Activated T-cell treated with anti-CD3 and anti-CD28 coated beads for 48 hours (primary cell): ENCODE results near the gene BTD.

Experiments
- DNase-seq: peaks from one replicate; pipeline ENCODE4 v3.0.0-alpha.2; 2020; ENCODE audit warnings: low read depth

BTD gene

DNA sequence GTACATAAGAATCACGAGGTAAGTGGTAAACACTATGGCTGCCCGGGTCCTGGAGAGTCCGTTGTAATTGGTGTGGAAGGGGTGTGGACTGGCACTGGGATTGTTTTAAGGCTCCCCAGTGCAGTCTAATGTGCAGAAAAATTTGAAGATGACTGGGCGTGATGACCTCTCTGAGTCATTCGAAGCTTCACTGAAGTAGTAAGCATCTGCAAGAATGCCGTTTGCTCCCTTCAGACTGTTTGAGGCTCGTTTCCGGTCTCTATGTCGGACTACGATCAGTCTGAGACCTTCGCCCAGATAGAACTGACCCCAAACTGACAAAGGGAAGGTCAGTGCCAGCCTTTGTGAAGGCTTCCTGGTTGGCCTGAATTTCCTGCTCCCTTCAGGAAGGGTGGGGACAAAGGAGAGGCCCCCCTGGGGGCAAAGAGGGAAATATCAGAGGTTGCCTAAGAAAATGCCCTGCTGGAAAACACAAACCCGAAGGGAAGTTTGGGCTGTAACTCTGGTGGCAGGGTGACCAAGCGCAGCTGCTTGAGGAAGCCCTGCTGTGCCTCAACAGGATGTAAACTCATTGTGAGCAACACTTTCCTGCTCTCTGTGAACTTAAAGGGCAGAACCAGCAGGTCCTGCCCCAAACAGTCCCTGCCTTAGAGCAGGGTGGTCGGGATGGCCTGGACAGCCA is 34.6 kb downstream of the BTD start:
- DNase-seq, result peak; percentile 37

GRCh38 chr3:15637131-15637951 is 35.8 kb downstream of the BTD start:
- no peak for DNase-seq

GRCh38 chr3:15638193-15638890 is 36.8 kb downstream of the BTD start:
- DNase-seq, result no peak

DNA sequence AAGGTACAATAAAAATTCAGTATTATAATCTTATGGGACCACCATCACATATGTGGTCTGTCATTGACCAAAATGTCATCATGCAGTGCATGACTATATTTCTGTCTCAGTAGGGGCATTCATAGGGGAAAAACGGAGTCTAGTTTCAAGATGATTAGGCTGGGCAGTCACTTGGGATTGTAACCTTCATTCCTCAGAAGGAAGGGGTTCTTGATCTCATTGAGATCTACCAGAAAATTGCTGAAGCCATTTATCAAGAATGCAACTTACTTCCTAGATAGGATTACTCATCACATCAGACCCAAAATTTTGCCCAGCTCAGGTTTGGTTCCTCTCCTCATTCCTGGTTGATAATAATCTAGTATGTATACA is 37.3 kb downstream of the BTD start:
- DNase-seq, result no peak

- DNase-seq, result no peak
These were observed 43.7 kb downstream of the BTD start for GRCh38 chr3:15645246-15645645.

DNA sequence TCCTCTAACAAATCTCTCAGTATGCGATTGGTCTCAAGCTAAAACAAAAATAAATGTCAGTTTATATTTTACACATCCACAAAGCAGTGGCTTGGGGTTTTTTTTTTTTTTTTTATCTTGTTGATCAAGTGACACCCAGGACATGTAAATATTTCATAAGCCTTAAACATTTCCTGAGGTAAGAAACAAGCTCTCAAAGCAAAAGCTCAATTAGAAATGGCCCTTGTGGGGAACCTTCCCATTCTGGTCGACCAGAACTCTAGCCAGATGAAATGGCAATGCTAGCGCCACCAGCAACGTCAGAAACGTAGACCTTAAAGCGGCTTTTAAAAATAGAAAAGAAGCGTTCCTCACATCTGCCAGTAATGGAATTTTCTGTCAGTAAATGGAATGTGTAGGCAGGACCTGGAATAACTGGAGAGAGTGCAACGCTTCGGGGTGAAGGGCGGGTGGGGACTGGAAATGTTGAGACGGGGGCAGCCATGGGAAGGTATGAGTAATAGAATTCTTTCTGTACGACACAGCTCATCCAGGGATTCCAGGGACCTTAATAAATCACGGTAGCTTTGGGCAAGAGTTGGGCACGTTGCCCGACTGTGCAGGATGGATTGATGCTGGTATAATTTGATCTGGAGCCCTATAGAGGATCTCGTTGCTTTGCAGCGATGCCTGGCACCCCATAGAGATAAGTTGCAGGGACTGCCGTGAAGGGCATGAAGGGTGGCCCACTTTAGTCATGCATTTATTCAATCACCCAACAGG is 44.4 kb downstream of the BTD start:
- no peak for DNase-seq

DNA sequence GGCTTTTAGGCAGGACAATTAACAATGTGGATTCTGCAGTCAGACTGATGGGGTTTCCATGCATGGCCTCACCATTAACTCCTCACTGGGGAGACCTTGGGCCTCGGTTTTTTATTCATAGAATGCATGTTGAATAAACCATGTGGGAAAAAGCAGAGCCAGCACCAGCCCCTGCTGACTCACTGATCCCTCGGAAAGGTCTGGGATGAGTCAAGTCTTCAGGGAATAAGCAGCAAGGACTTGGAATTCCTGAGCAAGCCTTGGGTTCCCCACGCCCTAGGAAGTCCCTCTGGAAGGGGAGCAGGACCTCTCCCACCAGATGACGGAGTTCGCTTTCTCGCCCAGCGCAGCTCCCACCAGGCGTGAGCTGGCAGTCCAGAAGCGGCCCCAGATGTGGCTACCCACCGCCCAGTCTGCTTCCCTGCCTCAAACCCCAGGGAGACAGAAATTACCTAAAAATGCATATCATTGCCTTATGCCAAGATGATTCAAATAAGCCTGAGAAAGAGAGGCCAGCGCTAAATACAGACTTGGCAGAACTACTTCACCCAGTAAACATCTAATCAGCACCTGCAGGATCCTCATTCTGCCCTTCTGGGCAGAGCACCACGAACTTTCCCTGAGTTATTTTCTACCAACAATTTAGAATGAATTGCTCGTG is 45.4 kb downstream of the BTD start:
- DNase-seq, result no peak

DNA sequence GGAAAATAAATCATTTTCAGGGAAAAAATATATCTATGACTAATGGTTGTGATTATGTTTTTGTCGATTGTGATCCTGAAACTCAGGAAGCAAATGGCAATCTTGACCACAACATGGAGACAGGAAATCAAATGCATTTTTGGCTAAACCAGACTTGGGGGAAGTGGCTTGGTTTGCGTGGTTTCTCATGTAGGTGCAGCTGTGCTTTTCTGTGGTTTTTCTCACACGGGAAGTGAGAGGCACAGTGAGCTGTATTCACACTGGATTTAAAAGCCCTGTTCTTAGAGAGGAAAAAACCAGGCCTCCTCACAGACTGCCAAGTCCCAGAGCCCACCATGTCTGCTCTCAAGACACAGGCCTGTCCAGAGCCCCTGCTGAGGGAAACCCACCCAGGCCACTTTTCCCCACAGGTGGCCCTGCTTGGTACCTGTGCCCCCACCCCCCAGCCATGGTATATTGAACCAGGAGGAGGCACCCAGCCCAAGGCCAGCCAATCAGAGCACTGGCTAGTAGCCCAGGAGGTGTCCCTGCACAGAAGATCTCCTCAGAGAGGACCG is 46.1 kb downstream of the BTD start:
- DNase-seq, result peak; percentile 40

- no peak for DNase-seq
These were observed 47.8 kb downstream of the BTD start for GRCh38 chr3:15649341-15649740.

- DNase-seq, result no peak
These were observed 48.3 kb downstream of the BTD start for GRCh38 chr3:15649858-15650257.

DNA sequence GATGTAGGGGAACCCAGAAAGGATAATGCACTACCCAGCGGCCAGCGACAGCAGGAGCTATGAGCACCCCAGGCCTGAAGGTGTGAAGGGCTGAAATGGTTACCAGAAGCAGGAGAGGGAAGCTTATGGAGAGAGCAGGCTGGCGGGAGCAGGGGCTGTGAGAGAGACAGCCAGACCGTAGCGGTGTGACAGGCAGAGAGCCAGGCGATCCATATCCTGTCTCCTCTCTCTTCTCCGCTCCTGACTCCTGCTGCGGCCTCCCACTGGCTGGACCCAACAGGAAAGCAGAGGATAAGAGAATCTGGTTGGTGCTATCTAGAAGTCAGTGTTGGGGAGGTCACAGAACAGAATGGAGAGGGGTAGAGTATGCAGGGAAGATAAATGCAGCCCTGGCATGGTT is 49.9 kb downstream of the BTD start:
- no peak for DNase-seq

- DNase-seq, result no peak
These were observed 51.8 kb downstream of the BTD start for GRCh38 chr3:15653321-15653720.

DNA sequence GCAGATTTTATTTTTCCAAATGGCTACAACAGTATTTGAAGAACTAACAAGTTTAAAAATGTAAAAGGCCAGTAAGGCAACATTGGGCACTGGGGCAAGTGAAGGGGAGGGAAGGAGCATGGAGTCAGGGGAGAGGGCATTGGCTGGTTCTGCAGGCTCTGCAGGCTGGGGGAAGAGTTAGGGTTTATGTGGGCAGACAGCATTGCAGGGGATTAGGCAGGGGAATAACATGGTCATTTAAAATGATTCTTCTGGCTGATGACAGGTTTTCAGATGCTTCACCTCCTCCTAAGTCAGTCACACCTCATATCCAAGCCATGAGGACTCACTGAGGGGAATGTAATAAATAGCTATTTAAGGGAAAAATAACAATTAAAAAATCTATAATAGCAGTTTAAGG is 52.6 kb downstream of the BTD start:
- no peak for DNase-seq

GRCh38 chr3:15654891-15655290 is 53.3 kb downstream of the BTD start:
- no peak for DNase-seq

GRCh38 chr3:15656342-15656741 is 54.8 kb downstream of the BTD start:
- no peak for DNase-seq

DNA sequence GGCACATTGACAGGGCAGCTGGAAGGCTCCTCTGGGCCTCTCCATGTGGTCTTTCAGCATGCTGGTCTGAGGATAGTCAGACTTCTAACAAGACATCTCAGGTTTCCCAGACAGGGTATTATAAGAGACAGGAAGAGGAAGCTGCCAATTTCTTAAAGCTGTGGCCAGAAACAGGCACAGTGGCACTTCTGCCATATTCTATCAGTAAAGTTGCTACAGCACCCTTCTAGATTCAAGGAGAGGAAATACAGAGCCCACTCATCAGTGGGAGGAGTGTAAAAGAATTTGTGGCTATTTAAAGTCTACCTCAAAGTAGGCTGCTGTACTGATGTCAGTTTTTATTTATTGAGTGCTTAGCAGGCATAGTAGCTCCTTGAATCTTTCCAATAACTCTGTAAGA is 55.5 kb downstream of the BTD start:
- no peak for DNase-seq

DNA sequence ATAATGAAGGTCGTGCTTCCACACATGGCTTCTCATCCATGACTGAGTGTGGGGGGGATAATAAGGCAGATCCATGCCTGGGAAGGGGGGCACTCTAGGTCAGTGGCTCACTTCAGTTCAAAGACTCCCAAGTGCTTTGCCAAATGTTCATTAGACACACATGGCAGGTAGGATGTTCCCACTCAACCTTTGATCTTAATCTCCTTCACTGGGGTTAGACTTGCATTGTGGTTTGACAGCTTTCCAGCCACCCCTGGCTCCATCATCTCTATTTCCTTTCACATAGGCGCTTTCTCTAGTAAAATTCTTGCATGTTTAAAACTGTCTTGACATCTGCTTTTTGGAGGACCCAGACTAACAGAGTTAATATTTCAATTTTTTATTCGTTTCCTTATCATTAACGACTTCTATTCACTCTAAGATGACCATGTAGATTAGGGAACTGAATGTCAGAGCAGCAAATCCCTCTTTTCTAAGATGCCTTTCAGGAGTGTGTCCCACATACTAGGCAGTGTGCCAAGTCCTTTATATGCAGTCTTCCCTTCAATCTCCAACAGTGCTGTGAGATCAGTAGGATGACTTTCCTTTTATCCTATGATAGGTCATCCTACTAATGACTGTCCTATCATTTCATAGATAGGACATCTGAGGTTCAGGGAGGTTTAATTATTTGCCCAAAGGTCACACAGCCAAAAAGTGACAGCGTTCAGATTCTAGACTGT is 57.9 kb downstream of the BTD start:
- DNase-seq, result no peak

DNA sequence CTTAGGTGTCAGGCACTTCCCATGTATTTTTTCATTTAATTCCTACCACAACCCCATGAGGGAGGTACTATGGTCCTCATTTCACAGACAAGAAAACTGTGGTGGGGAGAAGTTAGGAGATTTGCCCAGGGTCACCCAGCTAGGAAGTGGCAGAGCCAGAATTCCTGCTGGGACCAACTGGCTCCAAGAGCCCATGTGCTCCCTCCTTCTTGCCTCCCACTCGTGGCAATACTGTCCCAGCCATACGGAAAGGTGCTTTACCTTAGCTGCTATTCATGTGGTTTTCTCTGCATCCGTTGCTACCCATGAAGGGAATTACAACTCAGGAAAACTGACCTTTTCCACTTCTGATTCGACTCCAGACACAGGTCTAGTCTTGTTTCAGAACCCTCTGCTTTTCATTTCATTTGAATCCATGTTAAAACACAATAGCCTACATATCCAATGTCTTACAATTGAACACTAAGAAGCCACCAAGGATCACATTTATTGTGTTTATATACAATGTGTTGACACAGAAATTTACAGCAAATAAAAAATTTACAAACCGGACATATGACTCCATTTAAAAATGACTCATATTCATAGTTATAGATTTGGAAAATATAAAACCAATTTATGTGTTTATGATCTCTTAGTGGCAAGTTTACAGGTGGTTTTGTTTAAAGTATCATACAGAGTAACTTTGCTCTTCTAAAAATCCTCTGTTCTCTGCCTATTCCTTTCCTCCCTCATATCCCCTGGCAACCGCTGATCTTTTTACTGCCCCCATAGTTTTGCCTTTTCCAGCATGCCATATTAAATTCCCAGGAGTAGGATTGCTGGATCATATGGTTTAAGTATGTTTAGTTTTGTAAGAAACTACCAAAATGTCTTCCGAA is 58.8 kb downstream of the BTD start:
- no peak for DNase-seq

- DNase-seq, result no peak
These were observed 62.6 kb downstream of the BTD start for GRCh38 chr3:15664144-15664543.
